HTR-8/SVneo (cell line): ENCODE data around the gene CTSL.
"Not testable (repeated sequence)": the region's sequence is repeated elsewhere in the genome, so short reads cannot be mapped to it uniquely, and the experiment has no call there.

Experiments
- DNase-seq: peaks from one replicate; pipeline ENCODE4 v3.0.0; 2011; ENCODE audit warnings: low spot score, mixed read lengths; ENCODE audit not compliant: insufficient read length
- FAIRE-seq: peaks from 2 replicates; lab custom pipeline; 2011; peaks lifted over from hg19 to GRCh38; lab: Jason Lieb, UNC

The CTSL gene

GRCh38 chr9:87749335-87750035 lies 23.6 kb downstream of the CTSL start:
- DNase-seq (no peak), FAIRE-seq (no peak)

DNA sequence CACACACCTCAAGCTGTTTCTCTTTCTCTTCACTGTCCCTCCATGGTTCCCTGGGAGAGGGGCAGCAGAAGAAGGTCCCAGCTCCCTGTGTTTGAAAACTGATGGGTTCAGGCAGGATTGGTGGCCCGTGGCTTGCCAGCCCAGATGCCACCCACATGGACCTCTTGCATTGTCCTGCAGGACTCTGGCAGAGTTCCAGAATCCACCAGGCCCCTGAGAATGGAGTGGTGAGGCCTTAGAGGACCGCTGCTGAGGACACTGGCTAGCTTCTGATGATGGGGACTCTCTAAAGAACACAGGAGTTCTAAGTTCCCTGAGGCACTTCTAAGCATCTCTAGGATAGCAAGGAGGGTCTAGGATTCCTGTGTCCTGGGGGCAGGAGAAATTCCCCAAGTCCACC lies 24.8 kb downstream of the CTSL start:
- FAIRE-seq = no peak
- no peak for DNase-seq

DNA sequence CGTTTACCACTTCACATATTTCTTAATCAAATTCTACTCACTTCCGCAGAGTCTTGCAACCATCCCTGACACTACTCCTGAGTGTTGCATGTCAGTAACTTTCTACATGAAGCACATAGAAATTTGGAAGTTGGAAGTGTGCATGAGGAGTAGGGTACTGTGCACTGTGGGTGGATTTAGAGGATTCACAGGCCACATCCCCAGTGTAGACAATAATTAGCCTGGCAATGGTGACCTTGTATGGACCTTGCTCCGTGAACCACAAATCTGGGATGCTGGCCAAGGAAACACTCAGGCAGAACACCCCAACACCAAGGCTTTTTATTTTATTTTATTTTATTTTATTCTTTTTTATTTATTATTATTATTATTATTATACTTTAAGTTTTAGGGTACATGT lies 25.5 kb downstream of the CTSL start:
- FAIRE-seq (no peak), DNase-seq (no peak)

- no peak for FAIRE-seq
- DNase-seq = no peak
Observed at GRCh38 chr9:87751868-87752267, 25.9 kb downstream of the CTSL start.

DNA sequence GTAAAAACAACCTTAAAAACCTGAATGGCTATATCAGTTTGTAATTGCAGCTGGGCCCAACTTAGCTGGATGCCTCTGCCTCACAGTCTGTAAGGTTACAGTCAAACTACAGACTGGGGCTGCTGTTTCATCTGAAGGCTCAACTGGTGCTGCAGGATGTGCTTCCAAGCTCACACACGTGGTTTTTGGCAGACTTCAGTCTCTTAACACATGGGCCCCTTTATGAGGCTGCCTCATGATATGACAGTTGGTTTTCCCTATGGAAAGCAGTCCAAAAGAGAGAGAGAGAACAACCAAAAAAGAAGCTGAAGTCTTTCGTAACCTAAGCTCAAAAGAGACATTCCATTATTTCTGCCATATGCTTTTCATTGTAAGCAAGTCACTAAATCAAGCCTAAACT lies 27.4 kb downstream of the CTSL start:
- no peak for DNase-seq
- FAIRE-seq = no peak

DNA sequence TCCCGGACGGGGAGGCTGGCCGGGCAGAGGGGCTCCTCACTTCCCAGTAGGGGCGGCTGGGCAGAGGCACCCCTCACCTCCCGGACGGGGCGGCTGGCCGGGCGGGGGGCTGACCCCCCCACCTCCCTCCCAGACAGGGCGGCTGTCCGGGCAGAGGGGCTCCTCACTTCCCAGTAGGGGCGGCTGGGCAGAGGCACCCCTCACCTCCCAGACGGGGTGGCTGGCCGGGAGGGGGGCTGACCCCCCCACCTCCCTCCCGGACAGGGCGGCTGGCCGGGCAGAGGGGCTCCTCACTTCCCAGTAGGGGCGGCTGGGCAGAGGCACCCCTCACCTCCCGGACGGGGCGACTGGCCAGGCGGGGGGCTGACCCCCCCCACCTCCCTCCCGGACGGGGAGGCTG lies 32.4 kb downstream of the CTSL start:
- FAIRE-seq = not testable (repeated sequence)

GRCh38 chr9:87759980-87760379 lies 34.1 kb downstream of the CTSL start:
- not testable (repeated sequence) for DNase-seq, FAIRE-seq

More for the DNA sequence above, 32.4 kb downstream of the CTSL start:
- DNase-seq = not testable (repeated sequence)

DNA sequence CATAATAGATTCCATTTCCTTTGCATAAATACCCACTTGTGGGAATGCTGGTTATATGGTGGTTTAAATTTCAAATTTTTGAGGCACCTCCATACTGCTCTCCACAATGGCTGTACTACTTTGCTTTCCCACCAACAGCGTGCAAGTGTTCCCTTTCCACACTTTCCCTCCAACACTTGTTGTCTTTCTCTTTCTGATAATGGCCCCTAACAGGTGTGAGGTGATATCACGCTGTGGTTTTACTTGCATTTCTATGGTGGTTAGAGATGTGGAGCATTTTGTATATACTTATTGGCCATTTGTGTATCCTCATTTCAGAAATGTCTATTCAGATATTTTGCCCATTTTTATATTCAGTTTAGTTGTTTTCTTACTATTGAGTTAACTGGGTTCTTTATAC lies 34.6 kb downstream of the CTSL start:
- DNase-seq (no peak), FAIRE-seq (no peak)

- FAIRE-seq (no peak), DNase-seq (no peak)
Observed at GRCh38 chr9:87763286-87763685, 37.4 kb downstream of the CTSL start.

GRCh38 chr9:87765521-87765920 lies 39.6 kb downstream of the CTSL start:
- DNase-seq (no peak), FAIRE-seq (no peak)

- FAIRE-seq = no peak
- no peak for DNase-seq
Observed at GRCh38 chr9:87766697-87767096, 40.8 kb downstream of the CTSL start.

- FAIRE-seq = no peak
- DNase-seq = no peak
Observed at GRCh38 chr9:87770616-87771315, 44.8 kb downstream of the CTSL start.

- no peak for FAIRE-seq
- no peak for DNase-seq
Observed at GRCh38 chr9:87771316-87772006, 45.5 kb downstream of the CTSL start.

DNA sequence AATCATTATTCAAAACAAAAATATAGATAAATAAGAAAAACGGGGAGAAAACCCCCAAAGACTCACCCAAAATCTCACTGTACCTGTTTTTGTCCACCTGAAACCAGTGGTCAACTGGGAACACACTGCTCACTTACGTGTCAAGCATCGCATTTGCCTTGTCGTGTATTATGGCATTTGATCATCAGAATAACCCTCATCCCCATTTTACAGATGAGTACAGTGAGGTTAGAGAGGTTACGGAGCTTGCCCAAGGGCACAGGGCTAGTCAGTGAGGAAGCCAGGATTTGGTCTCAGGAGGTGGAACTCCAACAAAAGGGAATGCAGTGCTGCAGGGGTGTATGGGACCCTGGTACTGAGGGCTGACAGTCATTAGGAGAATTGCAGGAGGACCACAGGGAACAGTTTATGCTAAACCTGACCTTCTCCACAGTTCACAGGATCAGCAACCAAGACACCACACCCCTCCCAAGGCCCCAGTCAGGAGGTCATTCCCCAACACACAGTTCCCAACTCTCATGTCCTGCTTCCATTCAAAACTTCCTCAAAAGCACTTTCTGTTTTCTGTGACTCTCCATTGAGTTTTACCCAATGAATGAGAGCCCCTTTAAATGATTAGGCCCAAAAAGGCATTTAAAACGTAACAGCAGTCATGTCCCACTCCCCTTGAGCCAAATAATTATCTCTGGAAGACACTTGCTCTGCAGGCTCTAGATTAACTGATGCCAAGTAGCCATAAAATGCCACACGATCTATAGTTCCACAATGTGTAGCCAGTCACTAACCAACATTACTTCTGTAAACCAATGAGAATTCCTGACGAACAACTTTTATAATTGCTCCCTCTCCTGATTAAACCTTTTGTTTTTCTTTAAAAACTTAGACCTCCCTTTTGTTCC lies 50.8 kb downstream of the CTSL start:
- DNase-seq = no peak
- FAIRE-seq = no peak

- no peak for DNase-seq
- no peak for FAIRE-seq
Observed at GRCh38 chr9:87778996-87779395, 53.1 kb downstream of the CTSL start.
